Measurements from ENCODE around the gene BRCA2. TPM values are rescaled to one million over a fixed set of nuclear protein-coding genes. Genes with fewer than 3 reads are reported as not detected.
"Not testable (repeated sequence)": the region's sequence is repeated elsewhere in the genome, so short reads cannot be mapped to it uniquely, and the experiment has no call there.

Gene BRCA2
- total RNA-seq, 1 experiment from 2014 or later = 29.8 TPM

DNA sequence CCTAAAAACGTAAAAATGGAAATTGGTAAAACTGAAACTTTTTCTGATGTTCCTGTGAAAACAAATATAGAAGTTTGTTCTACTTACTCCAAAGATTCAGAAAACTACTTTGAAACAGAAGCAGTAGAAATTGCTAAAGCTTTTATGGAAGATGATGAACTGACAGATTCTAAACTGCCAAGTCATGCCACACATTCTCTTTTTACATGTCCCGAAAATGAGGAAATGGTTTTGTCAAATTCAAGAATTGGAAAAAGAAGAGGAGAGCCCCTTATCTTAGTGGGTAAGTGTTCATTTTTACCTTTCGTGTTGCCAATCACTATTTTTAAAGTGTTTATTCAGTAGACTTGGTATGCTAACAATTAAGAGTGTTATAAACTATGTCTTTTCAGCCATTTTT is 25.6 kb downstream of the BRCA2 start:
- TF ChIP-seq, protein P1, sequence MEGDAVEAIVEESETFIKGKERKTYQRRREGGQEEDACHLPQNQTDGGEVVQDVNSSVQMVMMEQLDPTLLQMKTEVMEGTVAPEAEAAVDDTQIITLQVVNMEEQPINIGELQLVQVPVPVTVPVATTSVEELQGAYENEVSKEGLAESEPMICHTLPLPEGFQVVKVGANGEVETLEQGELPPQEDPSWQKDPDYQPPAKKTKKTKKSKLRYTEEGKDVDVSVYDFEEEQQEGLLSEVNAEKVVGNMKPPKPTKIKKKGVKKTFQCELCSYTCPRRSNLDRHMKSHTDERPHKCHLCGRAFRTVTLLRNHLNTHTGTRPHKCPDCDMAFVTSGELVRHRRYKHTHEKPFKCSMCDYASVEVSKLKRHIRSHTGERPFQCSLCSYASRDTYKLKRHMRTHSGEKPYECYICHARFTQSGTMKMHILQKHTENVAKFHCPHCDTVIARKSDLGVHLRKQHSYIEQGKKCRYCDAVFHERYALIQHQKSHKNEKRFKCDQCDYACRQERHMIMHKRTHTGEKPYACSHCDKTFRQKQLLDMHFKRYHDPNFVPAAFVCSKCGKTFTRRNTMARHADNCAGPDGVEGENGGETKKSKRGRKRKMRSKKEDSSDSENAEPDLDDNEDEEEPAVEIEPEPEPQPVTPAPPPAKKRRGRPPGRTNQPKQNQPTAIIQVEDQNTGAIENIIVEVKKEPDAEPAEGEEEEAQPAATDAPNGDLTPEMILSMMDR (IDR thresholded peaks at IDR 0.05; ENCODE audit: insufficient read depth in 1 of 2, low read depth in 1 of 2, low read length in 1 of 2, severe bottlenecking in 1 of 2, unreplicated experiment in 1 of 2) = no peak
- ChIA-PET CTCF (no interaction called here), POLR2A (no interaction called here)
- H3K4me1 ChIP-seq = peaks cover 5% of the 10 kb centered on the region; the same call in 1 of the 2 replicates
- H3K4me3 ChIP-seq (ENCODE audit: low read depth, low read length) = no peak overlapping the region
- peaks cover 36% of the 10 kb centered on the region for H3K36me3 Mint-ChIP-seq (ENCODE audit: insufficient read depth, unreplicated experiment)
- H3K36me3 ChIP-seq (ENCODE audit: control insufficient read depth, insufficient read depth, low read length) = 0 out of 2 replicates have a peak, but pooled peaks cover under 1% of the 10 kb centered on the region
- intact Hi-C loops (cut with micrococcal nuclease; ENCODE audit: unreplicated experiment) = no loop called here
- DNase-seq = no peak
- no peaks in the 10 kb centered on the region for H3K27me3 Mint-ChIP-seq (ENCODE audit: insufficient read depth, unreplicated experiment)
- H3K4me1 Mint-ChIP-seq (ENCODE audit: low read depth, unreplicated experiment) = peaks cover 6% of the 10 kb centered on the region
- H3K27ac Mint-ChIP-seq (ENCODE audit: unreplicated experiment) = no peak overlapping the region
- no TSS peak for BruUV-seq (replicated peaks)
- H3K9me3 ChIP-seq = no peaks in the 10 kb centered on the region
- H3K4me3 Mint-ChIP-seq (ENCODE audit: unreplicated experiment) = no peak overlapping the region
- H3K9me3 Mint-ChIP-seq (ENCODE audit: unreplicated experiment) = no peaks in the 10 kb centered on the region
- no peaks in the 10 kb centered on the region for H3K27me3 ChIP-seq (replicated peaks; ENCODE audit: control insufficient read depth, insufficient read depth, low read length)

DNA sequence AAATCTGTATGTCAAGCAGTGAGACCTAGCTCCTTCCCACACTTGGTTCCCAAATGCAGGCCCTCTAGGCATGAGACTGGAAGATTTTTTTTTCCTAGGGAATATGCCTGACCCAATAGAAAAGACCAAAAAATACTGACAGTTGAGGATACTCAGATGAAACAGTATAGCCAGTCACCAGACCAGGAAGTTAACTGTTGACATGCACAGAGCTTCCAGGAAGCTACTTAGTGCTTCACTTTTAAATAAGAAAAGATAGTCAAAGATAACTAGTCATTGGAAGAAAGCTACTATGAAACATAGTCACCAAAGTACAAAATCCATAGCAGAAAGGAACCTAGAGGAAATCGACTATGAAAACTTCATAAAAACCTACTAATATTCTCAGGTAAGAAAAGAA is 32.3 kb downstream of the BRCA2 start:
- Mint-ChIP-seq H3K27me3 (ENCODE audit: insufficient read depth, unreplicated experiment) (no peaks in the 10 kb centered on the region), H3K4me1 (ENCODE audit: low read depth, unreplicated experiment) (no peaks in the 10 kb centered on the region), H3K9me3 (ENCODE audit: unreplicated experiment) (no peaks in the 10 kb centered on the region), H3K4me3 (ENCODE audit: unreplicated experiment) (no peak overlapping the region), H3K27ac (ENCODE audit: unreplicated experiment) (no peak overlapping the region), H3K36me3 (ENCODE audit: insufficient read depth, unreplicated experiment) (peaks cover 44% of the 10 kb centered on the region)
- ChIA-PET POLR2A (no interaction called here), CTCF (no interaction called here)
- no TSS peak for BruUV-seq (replicated peaks)
- no peak overlapping the region for H3K4me3 ChIP-seq (ENCODE audit: low read depth, low read length)
- no peaks in the 10 kb centered on the region for H3K4me1 ChIP-seq
- TF ChIP-seq, protein P1 (IDR thresholded peaks at IDR 0.05; ENCODE audit: insufficient read depth in 1 of 2, low read depth in 1 of 2, low read length in 1 of 2, severe bottlenecking in 1 of 2, unreplicated experiment in 1 of 2) = no peak
- intact Hi-C loops (cut with micrococcal nuclease; ENCODE audit: unreplicated experiment) = no loop called here
- H3K36me3 ChIP-seq (ENCODE audit: control insufficient read depth, insufficient read depth, low read length) = no peaks in the 10 kb centered on the region; the same call in 1 of the 2 replicates
- H3K9me3 ChIP-seq = no peaks in the 10 kb centered on the region
- H3K27me3 ChIP-seq (replicated peaks; ENCODE audit: control insufficient read depth, insufficient read depth, low read length) = no peaks in the 10 kb centered on the region
- DNase-seq = no peak

DNA sequence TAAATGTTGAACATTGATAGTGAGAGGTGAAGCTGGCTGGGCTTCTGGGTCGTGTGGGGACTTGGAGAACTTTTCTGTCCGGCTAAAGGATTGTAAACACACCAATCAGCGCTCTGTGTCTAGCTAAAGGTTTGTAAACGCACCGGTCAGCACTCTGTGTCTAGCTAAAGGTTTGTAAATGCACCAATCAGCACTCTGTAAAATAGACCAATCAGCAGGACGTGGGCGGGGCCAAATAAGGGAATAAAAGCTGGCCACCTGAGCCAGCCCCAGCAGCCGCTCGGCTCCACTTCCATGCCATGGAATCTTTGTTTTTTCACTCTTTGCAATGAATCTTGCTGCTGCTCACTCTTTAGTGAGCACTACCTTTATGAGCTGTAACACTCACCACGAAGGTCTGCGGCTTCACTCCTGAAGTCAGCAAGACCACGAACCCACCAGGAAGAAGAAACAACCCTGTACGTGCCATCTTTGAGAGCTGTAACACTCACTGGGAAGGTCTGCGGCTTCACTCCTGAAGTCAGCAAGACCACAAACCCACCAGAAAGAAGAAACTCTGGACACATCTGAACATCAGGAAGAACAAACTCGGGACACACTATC is 35.6 kb downstream of the BRCA2 start:
- H3K4me3 ChIP-seq (ENCODE audit: low read depth, low read length); POLR2A ChIA-PET; H3K9me3 ChIP-seq; BruUV-seq (replicated peaks); H3K27ac Mint-ChIP-seq (ENCODE audit: unreplicated experiment); H3K36me3 ChIP-seq (ENCODE audit: control insufficient read depth, insufficient read depth, low read length); H3K4me1 ChIP-seq; H3K27me3 Mint-ChIP-seq (ENCODE audit: insufficient read depth, unreplicated experiment); CTCF ChIA-PET; H3K4me1 Mint-ChIP-seq (ENCODE audit: low read depth, unreplicated experiment); H3K27me3 ChIP-seq (replicated peaks; ENCODE audit: control insufficient read depth, insufficient read depth, low read length); H3K9me3 Mint-ChIP-seq (ENCODE audit: unreplicated experiment); H3K4me3 Mint-ChIP-seq (ENCODE audit: unreplicated experiment): not testable (repeated sequence)
- peak in 1 of 2 experiments; percentile 6 for DNase-seq
- H3K36me3 Mint-ChIP-seq (ENCODE audit: insufficient read depth, unreplicated experiment) = peaks cover 44% of the 10 kb centered on the region
- intact Hi-C loops (cut with micrococcal nuclease; ENCODE audit: unreplicated experiment) = loop anchor here (1.0 kb wide), 1 partner anchor 100 kb away; no protein-coding TSS in a partner anchor

DNA sequence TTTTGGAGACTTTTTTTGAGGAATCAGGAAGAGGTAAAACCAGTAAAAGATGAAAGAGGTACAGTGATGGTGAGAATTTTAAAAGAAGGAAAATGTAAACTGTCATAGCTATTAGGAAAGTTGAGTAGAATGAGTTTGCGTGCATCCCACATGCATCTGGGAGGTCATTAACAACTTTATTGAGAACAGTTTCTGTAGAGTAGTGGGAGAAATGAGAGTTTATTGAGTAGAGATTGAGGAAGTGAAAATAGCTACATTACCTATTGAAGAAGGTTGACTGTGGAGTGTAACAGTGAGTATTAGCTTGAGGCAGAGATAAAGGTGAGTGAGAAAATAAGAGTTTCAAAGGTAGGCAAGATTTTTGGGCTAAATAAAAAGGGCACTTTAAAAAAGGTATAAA is 38.7 kb downstream of the BRCA2 start:
- DNase-seq = no peak
- no peaks in the 10 kb centered on the region for H3K36me3 ChIP-seq (ENCODE audit: control insufficient read depth, insufficient read depth, low read length)
- Mint-ChIP-seq H3K27me3 (ENCODE audit: insufficient read depth, unreplicated experiment) (no peaks in the 10 kb centered on the region), H3K36me3 (ENCODE audit: insufficient read depth, unreplicated experiment) (peaks cover 27% of the 10 kb centered on the region), H3K9me3 (ENCODE audit: unreplicated experiment) (no peaks in the 10 kb centered on the region), H3K4me3 (ENCODE audit: unreplicated experiment) (no peak overlapping the region), H3K4me1 (ENCODE audit: low read depth, unreplicated experiment) (no peaks in the 10 kb centered on the region), H3K27ac (ENCODE audit: unreplicated experiment) (no peak overlapping the region)
- no TSS peak for BruUV-seq (replicated peaks)
- H3K27me3 ChIP-seq (replicated peaks; ENCODE audit: control insufficient read depth, insufficient read depth, low read length) = no peaks in the 10 kb centered on the region
- intact Hi-C loops (cut with micrococcal nuclease; ENCODE audit: unreplicated experiment) = no loop called here
- H3K4me3 ChIP-seq (ENCODE audit: low read depth, low read length) = no peak overlapping the region
- TF ChIP-seq, protein P1 (IDR thresholded peaks at IDR 0.05; ENCODE audit: insufficient read depth in 1 of 2, low read depth in 1 of 2, low read length in 1 of 2, severe bottlenecking in 1 of 2, unreplicated experiment in 1 of 2) = no peak
- no peaks in the 10 kb centered on the region for H3K9me3 ChIP-seq
- ChIA-PET POLR2A (no interaction called here), CTCF (no interaction called here)
- no peaks in the 10 kb centered on the region for H3K4me1 ChIP-seq

DNA sequence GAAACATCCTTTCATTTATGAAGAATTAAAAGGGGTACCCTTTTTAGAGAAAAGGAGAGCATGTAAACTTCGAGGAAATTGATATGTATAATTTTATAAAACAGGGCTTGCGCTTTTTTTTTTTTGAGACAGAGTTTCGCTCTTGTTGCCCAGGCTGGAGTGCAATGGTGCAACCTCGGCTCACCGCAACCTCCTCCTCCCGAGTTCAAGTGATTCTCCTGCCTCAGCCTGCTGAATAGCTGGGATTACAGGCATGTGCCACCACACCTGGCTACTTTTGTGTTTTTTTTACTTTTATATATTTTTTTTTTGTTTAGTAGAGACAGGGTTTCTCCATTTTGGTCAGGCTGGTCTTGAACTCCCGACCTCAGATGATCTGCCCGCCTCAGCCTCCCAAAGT is 40.6 kb downstream of the BRCA2 start:
- H3K9me3 Mint-ChIP-seq (ENCODE audit: unreplicated experiment); BruUV-seq (replicated peaks); H3K27ac Mint-ChIP-seq (ENCODE audit: unreplicated experiment); H3K36me3 ChIP-seq (ENCODE audit: control insufficient read depth, insufficient read depth, low read length); POLR2A ChIA-PET; H3K4me3 ChIP-seq (ENCODE audit: low read depth, low read length); H3K4me1 Mint-ChIP-seq (ENCODE audit: low read depth, unreplicated experiment); H3K4me3 Mint-ChIP-seq (ENCODE audit: unreplicated experiment); H3K27me3 Mint-ChIP-seq (ENCODE audit: insufficient read depth, unreplicated experiment); H3K27me3 ChIP-seq (replicated peaks; ENCODE audit: control insufficient read depth, insufficient read depth, low read length); intact Hi-C loops (cut with micrococcal nuclease; ENCODE audit: unreplicated experiment); CTCF ChIA-PET; H3K9me3 ChIP-seq; H3K4me1 ChIP-seq; DNase-seq: not testable (repeated sequence)
- H3K36me3 Mint-ChIP-seq (ENCODE audit: insufficient read depth, unreplicated experiment) = peaks cover 12% of the 10 kb centered on the region
